GM12872 (cell line): ENCODE results near the gene TMEM232.

Experiments used
- TF ChIP-seq, protein P1 (sequence below): IDR thresholded peaks from 3 replicates; pipeline ENCODE4 v1.5.1; 2011; ENCODE audit warnings: low read depth, mild to moderate bottlenecking, low read length, moderate library complexity; ENCODE audit not compliant: insufficient read depth

The TMEM232 gene

DNA sequence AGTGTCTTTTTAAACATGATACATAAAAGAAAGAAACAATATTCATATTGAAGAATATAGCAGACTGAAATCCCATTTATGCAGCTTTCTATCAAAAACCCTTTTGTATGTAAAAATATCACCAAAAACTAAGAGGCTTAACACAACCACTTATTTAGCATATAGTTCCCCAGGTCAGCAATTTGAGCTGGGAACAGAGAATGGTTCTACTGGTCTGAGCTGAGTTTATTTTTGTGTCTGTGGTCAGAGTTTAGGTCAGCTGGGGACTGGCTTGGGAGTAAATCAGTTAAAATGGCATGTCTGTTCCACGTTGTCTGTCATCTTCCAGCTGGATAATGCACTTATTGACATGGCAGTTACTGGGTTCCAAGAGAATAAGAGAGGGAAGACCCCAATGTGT lies 165.0 kb downstream of the TMEM232 start:
- TF ChIP-seq, protein P1, sequence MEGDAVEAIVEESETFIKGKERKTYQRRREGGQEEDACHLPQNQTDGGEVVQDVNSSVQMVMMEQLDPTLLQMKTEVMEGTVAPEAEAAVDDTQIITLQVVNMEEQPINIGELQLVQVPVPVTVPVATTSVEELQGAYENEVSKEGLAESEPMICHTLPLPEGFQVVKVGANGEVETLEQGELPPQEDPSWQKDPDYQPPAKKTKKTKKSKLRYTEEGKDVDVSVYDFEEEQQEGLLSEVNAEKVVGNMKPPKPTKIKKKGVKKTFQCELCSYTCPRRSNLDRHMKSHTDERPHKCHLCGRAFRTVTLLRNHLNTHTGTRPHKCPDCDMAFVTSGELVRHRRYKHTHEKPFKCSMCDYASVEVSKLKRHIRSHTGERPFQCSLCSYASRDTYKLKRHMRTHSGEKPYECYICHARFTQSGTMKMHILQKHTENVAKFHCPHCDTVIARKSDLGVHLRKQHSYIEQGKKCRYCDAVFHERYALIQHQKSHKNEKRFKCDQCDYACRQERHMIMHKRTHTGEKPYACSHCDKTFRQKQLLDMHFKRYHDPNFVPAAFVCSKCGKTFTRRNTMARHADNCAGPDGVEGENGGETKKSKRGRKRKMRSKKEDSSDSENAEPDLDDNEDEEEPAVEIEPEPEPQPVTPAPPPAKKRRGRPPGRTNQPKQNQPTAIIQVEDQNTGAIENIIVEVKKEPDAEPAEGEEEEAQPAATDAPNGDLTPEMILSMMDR: no peak

DNA sequence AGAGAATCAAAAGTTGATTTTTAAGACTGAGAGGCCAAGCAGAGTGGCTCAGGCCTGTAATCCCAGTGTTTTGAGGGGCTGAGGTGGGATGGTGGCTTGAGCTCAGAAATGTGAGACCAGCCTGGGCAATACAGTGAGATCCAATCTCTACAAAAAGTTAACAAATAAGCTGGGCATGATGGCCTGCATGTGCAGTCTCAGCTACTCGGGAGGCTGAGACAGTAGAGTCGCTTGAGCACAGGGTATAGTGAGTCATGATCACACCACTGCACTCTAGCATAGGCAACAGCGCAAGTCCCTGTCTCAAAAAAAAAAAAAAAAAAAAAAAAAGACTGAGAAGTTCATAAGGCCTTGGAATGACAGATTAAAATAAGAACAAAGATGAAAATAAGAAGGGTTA lies 177.2 kb downstream of the TMEM232 start:
- TF ChIP-seq, protein P1: no peak

DNA sequence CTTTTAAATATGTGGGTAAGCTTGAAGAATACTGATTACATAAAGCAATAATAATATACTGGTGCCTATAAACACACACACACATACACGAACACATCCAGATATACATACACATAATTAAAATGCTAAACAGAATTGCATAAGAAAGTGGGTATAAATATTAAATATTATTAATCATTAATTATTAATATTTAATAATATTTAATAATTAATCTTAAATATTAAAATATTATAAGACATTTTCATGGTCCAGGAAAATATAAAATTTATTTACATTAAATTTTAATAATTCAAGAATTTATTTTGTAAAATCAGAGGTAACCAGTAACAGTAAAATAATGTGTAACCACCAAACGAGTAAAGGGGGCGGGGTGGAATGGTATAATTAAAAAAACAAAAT lies 178.3 kb downstream of the TMEM232 start:
- TF ChIP-seq, protein P1: no peak

DNA sequence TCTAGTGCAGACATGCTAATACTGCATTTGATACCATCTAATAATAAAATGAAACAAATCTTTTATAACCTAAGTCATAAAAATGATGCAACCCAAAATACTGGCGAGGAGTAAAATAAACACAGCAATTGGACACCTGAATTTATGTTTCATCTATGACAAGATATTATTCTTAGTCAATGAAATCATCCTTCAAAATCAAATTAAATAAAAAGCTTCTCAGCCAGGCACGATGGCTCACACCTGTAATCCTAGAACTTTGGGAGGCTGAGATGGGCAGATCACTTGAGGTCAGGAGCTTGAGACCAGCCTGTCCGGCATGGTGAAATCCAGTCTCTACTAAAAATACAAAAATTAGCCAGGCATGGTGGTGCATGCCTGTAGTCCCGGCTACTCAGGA lies 179.0 kb downstream of the TMEM232 start:
- TF ChIP-seq, protein P1: no peak

DNA sequence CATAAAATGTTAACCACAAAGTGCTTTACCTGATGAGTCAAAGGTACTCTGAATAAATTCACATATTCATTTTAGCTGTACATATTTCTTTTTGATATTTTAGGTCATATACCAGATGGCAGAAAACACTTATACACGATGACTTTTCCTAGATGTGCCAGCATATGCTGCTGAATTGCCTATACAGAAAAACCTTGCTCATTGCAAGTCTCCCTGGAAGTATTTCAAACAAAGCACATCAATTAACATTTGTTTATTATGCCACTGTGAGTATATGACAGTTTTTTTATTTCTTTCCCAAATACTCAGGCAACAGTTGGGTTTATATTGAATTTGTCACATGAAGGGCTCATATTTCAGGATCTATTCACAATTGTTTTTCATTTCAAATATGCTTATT lies 180.8 kb downstream of the TMEM232 start:
- TF ChIP-seq, protein P1: no peak

DNA sequence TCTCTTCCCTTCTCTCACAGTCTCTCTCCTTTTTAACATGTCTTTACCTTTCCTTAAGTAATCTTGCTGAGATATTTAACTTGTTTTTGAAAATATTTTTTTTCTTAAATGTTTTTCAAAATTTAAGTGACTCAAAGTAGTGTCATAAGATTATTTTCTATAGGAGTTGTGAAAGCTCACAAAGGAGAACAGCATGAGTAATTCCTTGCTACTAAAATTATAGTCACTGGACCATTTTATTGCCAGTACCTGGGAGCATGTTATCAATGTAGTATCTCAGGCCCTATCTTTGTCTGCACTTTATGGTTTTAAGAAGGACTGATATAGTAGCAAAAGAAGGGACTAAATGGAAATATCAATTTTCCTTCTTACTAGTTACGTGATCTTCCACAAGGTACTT lies 181.9 kb downstream of the TMEM232 start:
- TF ChIP-seq, protein P1: no peak

DNA sequence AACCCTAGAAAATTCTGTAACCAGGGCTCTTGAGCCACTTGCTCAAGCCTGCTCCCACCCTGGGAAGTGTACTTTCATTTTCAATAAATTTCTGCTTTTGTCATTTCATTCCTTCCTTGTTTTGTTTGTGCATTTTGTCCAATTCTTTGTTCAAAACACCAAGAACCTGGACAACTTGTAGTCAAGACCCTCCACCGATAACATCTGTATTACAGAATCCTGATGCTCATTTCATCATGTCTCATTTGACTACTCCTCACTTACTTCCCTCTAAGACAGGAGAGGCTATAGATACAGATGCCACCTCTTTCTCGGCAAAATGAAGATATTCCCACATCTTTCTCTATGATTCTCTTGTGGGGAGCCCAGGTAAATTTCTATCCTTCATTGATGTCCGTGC lies 183.5 kb downstream of the TMEM232 start:
- TF ChIP-seq, protein P1: no peak
